Large intestine (tissue), 3 donors: ENCODE results near the gene CRABP2. TPM values are rescaled to one million over a fixed set of nuclear protein-coding genes. Genes with fewer than 3 reads are reported as not detected.

Experiments used
- DNase-seq, 2 donors: peaks; one replicate each; pipeline versions ENCODE4 v3.0.0 to v3.0.0-alpha.2; 2013
- H3K27ac ChIP-seq: one replicate; pipeline ENCODE4 v1.5.1; 2013; ENCODE audit warnings: low read length
- H3K27me3 ChIP-seq: 2 replicates; pipeline ENCODE4 v1.6.1; 2013; ENCODE audit warnings: low read length; ENCODE audit not compliant: control insufficient read depth, insufficient read depth
- H3K36me3 ChIP-seq: 2 replicates; pipeline ENCODE4 v1.6.1; 2013; ENCODE audit warnings: low read length; ENCODE audit not compliant: control insufficient read depth, insufficient read depth
- H3K4me1 ChIP-seq: one replicate; pipeline ENCODE4 v1.6.1; 2013; ENCODE audit warnings: low read length; ENCODE audit not compliant: control insufficient read depth, insufficient read depth
- H3K4me3 ChIP-seq: one replicate; pipeline ENCODE4 v1.5.1; 2013; ENCODE audit warnings: low read length
- H3K9me3 ChIP-seq: one replicate; pipeline ENCODE4 v1.6.1; 2013; ENCODE audit warnings: mild to moderate bottlenecking, low read depth, low read length, moderate library complexity; ENCODE audit not compliant: control insufficient read depth
- WGBS: methylation state at CpG from one replicate; pipeline ENCODE4 v1.1.5; 2013; ENCODE audit warnings: low lambda C conversion rate; ENCODE audit not compliant: insufficient coverage; 5-methylcytosine and 5-hydroxymethylcytosine counted together
- polyA plus RNA-seq: library from polyadenylated mRNA; unstranded; fragments of 120-200 nt; gene quantifications from one replicate; pipeline ENCODE4 v1.2.1, GENCODE V29; 2013

Gene CRABP2
- polyA plus RNA-seq, 1 donor: 16.7 TPM

DNA sequence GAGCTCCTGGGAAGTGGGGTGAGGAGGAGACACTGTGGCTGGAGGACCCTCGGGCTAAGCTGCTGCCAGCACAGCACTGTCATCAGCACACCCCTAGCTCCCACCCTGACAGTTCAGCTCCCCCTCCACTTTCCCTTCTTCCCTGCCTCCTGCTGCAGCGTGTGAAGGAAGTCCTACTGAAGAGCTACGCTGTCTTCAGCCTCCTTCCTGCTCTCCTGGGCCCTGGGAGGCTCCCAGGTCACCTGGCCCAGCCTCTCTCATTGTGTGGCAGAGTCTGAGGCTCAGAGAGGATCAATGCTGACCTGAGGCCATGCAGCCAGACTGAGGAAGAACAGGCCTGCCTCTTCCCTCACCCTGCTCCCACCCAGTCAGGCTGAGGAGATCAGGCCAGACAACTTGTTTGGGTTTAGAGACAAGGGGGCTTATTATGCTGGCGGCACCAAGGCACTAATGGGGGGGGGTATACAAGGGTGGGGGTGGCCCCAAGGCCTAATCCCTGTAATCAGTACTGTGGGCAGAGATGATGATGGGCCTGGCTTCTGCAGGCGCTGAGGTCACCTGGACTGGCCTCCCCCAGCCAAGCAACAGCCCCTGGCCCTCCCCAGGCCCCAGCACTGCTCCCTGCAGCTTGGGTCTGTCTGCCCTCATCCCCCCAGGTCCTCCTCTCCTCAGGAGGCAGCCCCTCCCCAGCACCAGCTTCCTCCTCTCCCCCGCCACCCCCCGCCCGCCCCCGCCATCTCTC lies 37.2 kb downstream of the CRABP2 start:
- Histone ChIP-seq H3K4me3 (no peak overlapping the region), H3K27ac (peak overlapping the region; percentile 67), H3K9me3 (no peaks in the 10 kb centered on the region), H3K27me3 (no peaks in the 10 kb centered on the region), H3K36me3 (peaks cover 7% of the 10 kb centered on the region), H3K4me1 (peaks cover 30% of the 10 kb centered on the region)
- no peak for DNase-seq
- WGBS: no CpG with 5 or more reads among the region's 9 CpGs

- no peaks in the 10 kb centered on the region for H3K9me3 ChIP-seq
- H3K27me3 ChIP-seq: no peaks in the 10 kb centered on the region
- peaks cover 3% of the 10 kb centered on the region for H3K36me3 ChIP-seq
- H3K27ac ChIP-seq: peak overlapping the region; percentile 67
- peaks cover 34% of the 10 kb centered on the region for H3K4me1 ChIP-seq
- H3K4me3 ChIP-seq: no peak overlapping the region
- peak in 1 of 2 donors; percentile 38 for DNase-seq
- no CpG with 5 or more reads among the region's 5 CpGs for WGBS
Observed at GRCh38 chr1:156667610-156667967, 37.8 kb downstream of the CRABP2 start.

- H3K36me3 ChIP-seq: peaks cover 3% of the 10 kb centered on the region
- no CpG with 5 or more reads among the region's 9 CpGs for WGBS
- no peak overlapping the region for H3K4me3 ChIP-seq
- DNase-seq: no peak
- no peaks in the 10 kb centered on the region for H3K27me3 ChIP-seq
- H3K9me3 ChIP-seq: no peaks in the 10 kb centered on the region
- H3K27ac ChIP-seq: peak overlapping the region; percentile 36
- H3K4me1 ChIP-seq: peaks cover 39% of the 10 kb centered on the region
Observed at GRCh38 chr1:156666862-156667609, 38.3 kb downstream of the CRABP2 start.

- H3K27ac ChIP-seq: peak overlapping the region; percentile 41
- WGBS: 50% methylated on average over 2 of the region's 3 CpGs
- H3K36me3 ChIP-seq: no peaks in the 10 kb centered on the region
- no peak for DNase-seq
- no peaks in the 10 kb centered on the region for H3K27me3 ChIP-seq
- peaks cover 51% of the 10 kb centered on the region for H3K4me1 ChIP-seq
- H3K4me3 ChIP-seq: no peak overlapping the region
- H3K9me3 ChIP-seq: no peaks in the 10 kb centered on the region
Observed at GRCh38 chr1:156665539-156665938, 39.8 kb downstream of the CRABP2 start.

- Histone ChIP-seq H3K36me3 (no peaks in the 10 kb centered on the region), H3K27me3 (no peaks in the 10 kb centered on the region), H3K27ac (peak overlapping the region; percentile 55), H3K4me3 (no peak overlapping the region), H3K9me3 (no peaks in the 10 kb centered on the region), H3K4me1 (peaks cover 56% of the 10 kb centered on the region)
- no CpG with 5 or more reads among the region's 16 CpGs for WGBS
- peak; percentile 74 to 85 for DNase-seq
Observed at GRCh38 chr1:156664767-156665411, 40.5 kb downstream of the CRABP2 start.

DNA sequence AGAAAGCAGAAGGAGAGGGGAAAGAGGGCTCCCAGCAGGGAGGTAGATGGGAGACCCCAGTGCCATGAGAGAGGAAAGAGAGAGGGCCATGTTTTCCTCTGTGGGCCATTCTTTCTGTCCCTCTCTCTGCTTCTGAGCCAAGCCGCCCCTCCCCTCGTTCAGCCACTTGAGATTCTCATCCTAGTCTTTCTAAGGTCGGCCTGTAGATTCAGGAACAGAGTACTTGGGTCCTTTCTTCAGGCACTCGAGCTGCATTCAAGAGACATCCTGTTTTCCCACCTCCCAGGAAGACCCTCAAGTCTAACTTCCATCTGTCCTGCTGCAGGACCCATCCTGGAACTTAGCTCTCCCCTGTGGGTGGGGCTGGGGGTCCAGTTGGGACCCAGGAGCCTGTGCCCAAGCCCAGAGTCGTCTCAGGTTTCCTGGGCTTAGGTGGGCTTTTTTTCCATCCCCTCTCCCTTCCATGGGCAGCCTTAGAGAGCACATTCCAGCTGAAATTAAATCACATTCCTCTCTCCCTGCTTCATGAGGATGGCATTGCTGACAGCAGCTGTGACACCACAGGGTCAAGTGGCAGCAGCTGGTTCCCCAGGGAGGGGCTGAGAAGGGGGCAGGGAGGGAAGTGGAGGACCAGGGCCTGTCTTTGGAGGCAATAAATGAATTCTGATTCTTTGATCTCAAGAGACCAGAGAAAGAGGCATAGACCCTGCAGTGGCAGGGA lies 41.2 kb downstream of the CRABP2 start:
- H3K9me3 ChIP-seq: no peaks in the 10 kb centered on the region
- no peaks in the 10 kb centered on the region for H3K36me3 ChIP-seq
- 40% methylated on average over 2 of the region's 5 CpGs for WGBS
- H3K27me3 ChIP-seq: no peaks in the 10 kb centered on the region
- peak in 1 of 2 donors; percentile 38 for DNase-seq
- no peak overlapping the region for H3K4me3 ChIP-seq
- peaks cover 62% of the 10 kb centered on the region for H3K4me1 ChIP-seq
- peak overlapping the region; percentile 55 for H3K27ac ChIP-seq

DNA sequence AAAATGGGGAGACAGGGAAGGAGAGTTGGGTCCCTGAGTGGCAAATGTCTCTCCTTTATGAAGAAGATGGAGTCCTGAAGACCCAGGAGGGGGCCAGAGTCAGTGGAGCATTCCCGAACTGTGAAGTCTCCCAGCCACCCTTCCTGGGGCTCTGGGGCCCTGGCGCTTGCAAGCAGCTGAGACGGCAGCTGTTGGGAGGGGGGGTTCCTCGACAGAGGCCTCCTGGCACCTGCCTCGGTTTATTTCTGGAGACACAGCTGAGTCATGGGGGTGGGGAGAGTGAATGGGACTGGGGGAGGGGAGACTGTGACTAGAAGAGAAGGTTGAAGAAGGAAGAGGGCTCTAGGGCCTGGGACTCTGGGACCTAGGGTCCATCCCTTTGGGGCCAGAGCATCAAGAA lies 42.2 kb downstream of the CRABP2 start:
- Histone ChIP-seq H3K27me3 (no peaks in the 10 kb centered on the region), H3K4me3 (no peak overlapping the region), H3K36me3 (no peaks in the 10 kb centered on the region), H3K4me1 (peaks cover 64% of the 10 kb centered on the region), H3K9me3 (no peaks in the 10 kb centered on the region), H3K27ac (peak overlapping the region; percentile 18)
- DNase-seq: peak in 1 of 2 donors; percentile 47
- WGBS: no CpG with 5 or more reads among the region's 5 CpGs

GRCh38 chr1:156662800-156663055 lies 42.7 kb downstream of the CRABP2 start:
- DNase-seq: no peak
- H3K9me3 ChIP-seq: no peaks in the 10 kb centered on the region
- H3K36me3 ChIP-seq: no peaks in the 10 kb centered on the region
- H3K4me1 ChIP-seq: peaks cover 67% of the 10 kb centered on the region
- WGBS: no CpG with 5 or more reads among the region's 5 CpGs
- H3K27me3 ChIP-seq: no peaks in the 10 kb centered on the region
- H3K27ac ChIP-seq: peak overlapping the region; percentile 18
- H3K4me3 ChIP-seq: no peak overlapping the region

- Histone ChIP-seq H3K9me3 (peaks cover under 1% of the 10 kb centered on the region), H3K4me1 (peaks cover 69% of the 10 kb centered on the region), H3K27me3 (peaks cover 2% of the 10 kb centered on the region), H3K27ac (peak overlapping the region; percentile 75), H3K4me3 (no peak overlapping the region), H3K36me3 (no peaks in the 10 kb centered on the region)
- DNase-seq: peak in 1 of 2 donors; percentile 62
- 93% methylated on average over 3 of the region's 12 CpGs for WGBS
Observed at GRCh38 chr1:156662005-156662799, 43.2 kb downstream of the CRABP2 start.
